ENCODE results near the gene RARA.
"Not testable (repeated sequence)": the region's sequence is repeated elsewhere in the genome, so short reads cannot be mapped to it uniquely, and the experiment has no call there.

RARA gene

GRCh38 chr17:40373999-40374398 is 65.0 kb downstream of the RARA start:
- DNase-seq (ENCODE audit: low spot score) (no peak), FAIRE-seq (no peak)

GRCh38 chr17:40374821-40375498 is 66.0 kb downstream of the RARA start:
- FAIRE-seq: no peak
- no peak for DNase-seq (ENCODE audit: low spot score)

GRCh38 chr17:40375786-40376185 is 66.8 kb downstream of the RARA start:
- not testable (repeated sequence) for FAIRE-seq; DNase-seq (ENCODE audit: low spot score)

- DNase-seq (ENCODE audit: low spot score); FAIRE-seq: not testable (repeated sequence)
These were observed 67.6 kb downstream of the RARA start for GRCh38 chr17:40376541-40376940.

- FAIRE-seq (no peak), DNase-seq (ENCODE audit: low spot score) (no peak)
These were observed 68.9 kb downstream of the RARA start for GRCh38 chr17:40377832-40378231.

GRCh38 chr17:40378966-40379365 is 70.0 kb downstream of the RARA start:
- no peak for FAIRE-seq
- no peak for DNase-seq (ENCODE audit: low spot score)

- no peak for FAIRE-seq
These were observed 73.3 kb downstream of the RARA start for GRCh38 chr17:40382251-40382650.

GRCh38 chr17:40386555-40386954 is 77.6 kb downstream of the RARA start:
- FAIRE-seq; DNase-seq (ENCODE audit: low spot score): not testable (repeated sequence)

More at GRCh38 chr17:40382251-40382650, 73.3 kb downstream of the RARA start:
- DNase-seq (ENCODE audit: low spot score): no peak

- FAIRE-seq (no peak), DNase-seq (ENCODE audit: low spot score) (peak; percentile 22)
These were observed 90.2 kb downstream of the RARA start for GRCh38 chr17:40399185-40399584.

GRCh38 chr17:40402668-40403067 is 93.7 kb downstream of the RARA start:
- DNase-seq (ENCODE audit: low spot score) (no peak), FAIRE-seq (no peak)

- no peak for DNase-seq (ENCODE audit: low spot score)
- no peak for FAIRE-seq
These were observed 95.0 kb downstream of the RARA start for GRCh38 chr17:40404003-40404402.
